Fibroblast of pulmonary artery (primary cell): ENCODE results near the gene NRXN3.

Experiments
- DNase-seq: peaks from one replicate; pipeline ENCODE4 v3.0.0-alpha.2; 2010; ENCODE audit warnings: low read depth
- H3K4me3 ChIP-seq: replicated peaks from 2 replicates; pipeline ENCODE4 v1.5.1; 2011; ENCODE audit warnings: low read depth, mild to moderate bottlenecking, control low read depth, low read length, moderate library complexity
- TF ChIP-seq, protein P1 (sequence below): IDR thresholded peaks from 2 replicates; pipeline ENCODE4 v1.5.1; 2011; ENCODE audit warnings: mild to moderate bottlenecking, control low read depth, low read length, inconsistent platforms; ENCODE audit errors: missing control alignments

The NRXN3 gene

DNA sequence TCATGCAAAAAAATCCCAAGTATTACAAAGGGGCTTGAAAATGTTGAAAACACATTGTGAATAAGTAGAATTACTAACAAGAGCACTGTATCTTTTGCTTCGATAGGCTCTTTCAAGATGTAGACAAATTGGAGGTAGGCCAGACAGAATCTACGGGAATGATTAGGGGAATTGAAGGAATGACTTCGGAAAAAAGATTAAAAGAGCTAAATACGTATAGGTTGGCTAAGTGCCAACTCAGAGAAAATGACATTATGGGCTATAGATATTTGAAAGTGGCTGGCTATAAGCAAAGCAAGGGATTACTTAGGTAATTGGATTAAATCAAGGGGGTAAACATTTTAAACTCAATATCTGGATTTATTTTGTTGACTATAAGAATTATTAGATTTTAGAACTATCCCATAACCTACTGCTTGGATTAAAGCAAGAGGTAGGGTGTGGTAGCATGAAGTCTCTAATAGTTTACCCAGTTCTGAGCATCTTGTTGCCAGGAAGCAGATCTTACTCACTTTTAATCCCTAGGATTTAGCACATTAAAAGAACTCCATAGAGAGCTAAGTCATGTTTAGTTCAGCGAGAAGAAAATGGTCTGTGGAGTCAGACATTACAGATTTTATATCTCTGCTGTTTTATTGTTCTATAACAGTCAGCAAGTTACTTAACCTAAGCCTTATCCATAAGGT lies 1551.4 kb downstream of the NRXN3 start:
- H3K4me3 ChIP-seq = no peak overlapping the region
- TF ChIP-seq, protein P1, sequence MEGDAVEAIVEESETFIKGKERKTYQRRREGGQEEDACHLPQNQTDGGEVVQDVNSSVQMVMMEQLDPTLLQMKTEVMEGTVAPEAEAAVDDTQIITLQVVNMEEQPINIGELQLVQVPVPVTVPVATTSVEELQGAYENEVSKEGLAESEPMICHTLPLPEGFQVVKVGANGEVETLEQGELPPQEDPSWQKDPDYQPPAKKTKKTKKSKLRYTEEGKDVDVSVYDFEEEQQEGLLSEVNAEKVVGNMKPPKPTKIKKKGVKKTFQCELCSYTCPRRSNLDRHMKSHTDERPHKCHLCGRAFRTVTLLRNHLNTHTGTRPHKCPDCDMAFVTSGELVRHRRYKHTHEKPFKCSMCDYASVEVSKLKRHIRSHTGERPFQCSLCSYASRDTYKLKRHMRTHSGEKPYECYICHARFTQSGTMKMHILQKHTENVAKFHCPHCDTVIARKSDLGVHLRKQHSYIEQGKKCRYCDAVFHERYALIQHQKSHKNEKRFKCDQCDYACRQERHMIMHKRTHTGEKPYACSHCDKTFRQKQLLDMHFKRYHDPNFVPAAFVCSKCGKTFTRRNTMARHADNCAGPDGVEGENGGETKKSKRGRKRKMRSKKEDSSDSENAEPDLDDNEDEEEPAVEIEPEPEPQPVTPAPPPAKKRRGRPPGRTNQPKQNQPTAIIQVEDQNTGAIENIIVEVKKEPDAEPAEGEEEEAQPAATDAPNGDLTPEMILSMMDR = no peak
- DNase-seq = no peak

DNA sequence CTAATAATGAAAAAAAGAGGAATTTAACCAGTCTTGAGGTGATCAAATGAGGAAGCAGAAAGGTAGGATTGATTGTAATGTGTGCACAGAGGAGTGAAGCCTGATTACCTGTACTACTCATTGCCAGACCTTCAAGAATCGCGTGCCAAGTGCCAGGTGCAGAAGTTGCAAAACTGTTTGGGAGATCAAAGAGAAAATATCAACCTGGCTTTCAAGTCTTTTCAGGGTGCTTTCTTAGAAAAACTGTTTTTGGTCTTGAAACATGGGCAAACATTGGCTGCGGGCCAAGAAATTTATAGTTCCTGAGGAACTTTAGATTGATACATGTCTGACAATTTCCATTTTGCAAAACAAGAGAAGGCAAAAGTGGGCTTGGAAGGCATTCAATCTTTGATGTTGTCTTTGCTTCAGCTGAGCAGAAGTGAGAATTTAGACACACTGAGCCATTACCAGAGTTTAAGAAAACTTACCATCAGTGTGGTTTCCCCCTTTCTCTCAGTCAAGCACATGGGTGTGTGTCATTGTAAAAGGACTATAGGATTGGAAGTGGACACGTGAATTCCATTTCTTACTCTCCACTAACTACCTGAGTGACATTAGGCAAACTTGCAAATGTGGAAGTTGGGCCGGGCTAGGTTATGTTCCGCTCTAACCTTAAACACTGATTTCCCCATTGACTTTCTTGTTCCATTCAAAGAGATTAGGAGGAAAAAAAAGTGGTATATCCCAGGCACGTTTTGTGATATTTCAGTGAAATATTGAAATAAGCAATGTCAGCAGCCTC lies 1555.0 kb downstream of the NRXN3 start:
- H3K4me3 ChIP-seq = no peak overlapping the region
- TF ChIP-seq, protein P1 = no peak
- DNase-seq = no peak

DNA sequence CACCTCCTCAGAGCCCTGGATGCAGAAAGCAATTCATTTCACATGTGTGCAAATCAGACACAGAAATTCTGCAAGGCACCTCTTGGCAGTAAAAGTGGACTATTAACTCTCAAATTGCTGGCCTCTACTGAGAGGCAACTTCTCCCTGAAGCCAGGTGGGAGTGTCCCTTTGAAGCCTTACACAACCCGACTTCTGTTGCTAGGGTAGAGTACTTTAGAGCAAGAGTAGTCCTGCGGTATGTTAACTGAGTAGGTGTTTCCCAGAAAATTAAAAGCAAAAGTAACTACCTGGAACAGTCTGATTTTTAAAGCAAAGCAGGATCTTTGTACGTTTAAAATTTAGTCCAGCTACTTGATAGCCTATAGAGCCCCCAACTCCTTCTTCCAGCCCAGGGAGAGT lies 1557.7 kb downstream of the NRXN3 start:
- H3K4me3 ChIP-seq = no peak overlapping the region
- no peak for DNase-seq
- TF ChIP-seq, protein P1 = no peak

DNA sequence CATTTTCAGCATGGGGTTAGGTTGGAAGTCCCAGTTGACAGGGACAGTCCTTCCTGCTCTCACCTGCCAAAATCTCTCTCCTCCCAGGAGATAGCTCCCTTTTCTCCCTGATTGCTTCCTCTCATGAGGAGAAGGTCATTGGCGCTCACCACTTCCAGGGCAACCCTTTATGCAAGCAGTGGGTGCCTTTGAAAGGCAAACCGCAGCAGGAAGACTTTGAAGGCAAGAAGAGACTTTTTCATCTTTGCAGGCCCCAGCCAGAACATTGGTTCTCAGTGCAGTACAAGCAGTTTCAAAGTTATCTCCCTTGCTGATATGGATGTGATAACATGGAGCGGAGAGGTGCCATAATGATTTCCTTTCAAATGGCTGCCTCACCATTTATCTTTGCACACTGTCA lies 1558.2 kb downstream of the NRXN3 start:
- no peak overlapping the region for H3K4me3 ChIP-seq
- TF ChIP-seq, protein P1 = no peak
- DNase-seq = no peak

DNA sequence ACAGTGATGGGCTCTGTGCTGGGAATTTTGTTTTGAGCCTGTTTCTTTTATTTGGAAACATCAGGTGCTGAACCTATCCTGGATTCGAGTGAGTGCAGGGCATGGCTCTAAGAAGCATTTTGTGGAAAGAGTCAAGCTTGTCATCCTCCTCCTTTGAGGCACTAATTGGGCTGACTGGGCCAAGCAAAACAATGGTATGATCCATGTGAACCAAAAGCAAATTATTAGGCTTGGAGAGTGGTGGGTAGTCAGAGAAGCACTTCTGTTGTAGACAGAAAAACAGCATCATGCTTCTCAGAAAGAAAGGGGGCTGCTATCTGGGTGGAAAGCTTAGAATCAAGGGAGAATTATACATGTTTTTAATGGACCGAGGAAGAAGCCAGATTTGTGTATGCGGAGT lies 1559.6 kb downstream of the NRXN3 start:
- no peak overlapping the region for H3K4me3 ChIP-seq
- TF ChIP-seq, protein P1 = no peak
- DNase-seq = no peak

DNA sequence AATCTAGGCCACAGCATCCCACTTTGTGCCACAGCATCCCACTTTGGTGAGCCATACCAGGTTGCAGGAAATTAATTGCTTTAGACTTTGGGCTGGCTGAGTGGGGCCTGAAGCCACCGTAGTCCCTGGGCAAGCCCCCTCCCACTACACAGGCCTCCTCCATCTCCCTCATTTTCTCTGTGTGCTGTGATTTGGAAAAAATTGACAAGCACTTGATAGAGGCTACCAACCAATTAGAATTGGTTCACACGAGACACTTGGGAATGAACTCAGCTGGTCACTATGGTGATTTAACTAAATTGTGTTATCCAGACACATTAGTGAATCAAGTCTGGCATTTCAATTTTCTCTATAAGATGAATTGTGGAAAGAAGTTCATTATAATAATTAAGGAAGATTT lies 1560.0 kb downstream of the NRXN3 start:
- TF ChIP-seq, protein P1 = no peak
- H3K4me3 ChIP-seq = no peak overlapping the region
- DNase-seq = no peak
